VCaP (cell line): ENCODE measurements around the gene SEC62.

Source experiments
- H3K27ac ChIP-seq: fragments of 450-650 bp; 2 replicates; pipeline ENCODE4 v1.5.1; 2017
- CTCF ChIP-seq: fragments of 450-650 bp; conservative IDR thresholded peaks from 2 replicates; pipeline ENCODE4 v1.5.1; 2017; ENCODE audit warnings: mild to moderate bottlenecking, moderate library complexity

SEC62 gene

GRCh38 chr3:169969174-169970095 is 2.8 kb downstream of the SEC62 start:
- TF ChIP-seq CTCF: no peak
- no peak overlapping the region for H3K27ac ChIP-seq

GRCh38 chr3:169970847-169971246 is 4.2 kb downstream of the SEC62 start:
- no peak for TF ChIP-seq CTCF
- no peak overlapping the region for H3K27ac ChIP-seq

GRCh38 chr3:169971522-169971921 is 4.9 kb downstream of the SEC62 start:
- no peak overlapping the region for H3K27ac ChIP-seq

GRCh38 chr3:169980055-169980454 is 13.4 kb downstream of the SEC62 start:
- H3K27ac ChIP-seq: no peak overlapping the region
- TF ChIP-seq CTCF: no peak

More at GRCh38 chr3:169971522-169971921, 4.9 kb downstream of the SEC62 start:
- TF ChIP-seq CTCF: no peak

GRCh38 chr3:169984292-169984691 is 17.7 kb downstream of the SEC62 start:
- no peak overlapping the region for H3K27ac ChIP-seq
- no peak for TF ChIP-seq CTCF

GRCh38 chr3:169990431-169990830 is 23.8 kb downstream of the SEC62 start:
- no peak for TF ChIP-seq CTCF
- H3K27ac ChIP-seq: no peak overlapping the region

GRCh38 chr3:169992156-169992555 is 25.5 kb downstream of the SEC62 start:
- H3K27ac ChIP-seq: no peak overlapping the region
- no peak for TF ChIP-seq CTCF
